HuH-7.5 (cell line): Measurements from ENCODE around the gene KAT6B.
"Not testable (repeated sequence)": the region's sequence is repeated elsewhere in the genome, so short reads cannot be mapped to it uniquely, and the experiment has no call there.

Experiments used
- DNase-seq: peaks from one replicate; pipeline ENCODE4 v3.0.0; 2011; ENCODE audit warnings: low spot score

Gene KAT6B

GRCh38 chr10:74891053-74891452 is 64.7 kb downstream of the KAT6B start:
- DNase-seq: no peak

GRCh38 chr10:74892839-74893238 is 66.4 kb downstream of the KAT6B start:
- no peak for DNase-seq

- DNase-seq: not testable (repeated sequence)
These were observed 66.9 kb downstream of the KAT6B start for GRCh38 chr10:74893329-74893728.

- no peak for DNase-seq
These were observed 70.6 kb downstream of the KAT6B start for GRCh38 chr10:74896788-74897527.

- DNase-seq: no peak
These were observed 72.0 kb downstream of the KAT6B start for GRCh38 chr10:74898201-74898976.

GRCh38 chr10:74900297-74900696 is 73.9 kb downstream of the KAT6B start:
- no peak for DNase-seq

GRCh38 chr10:74901301-74901700 is 74.9 kb downstream of the KAT6B start:
- no peak for DNase-seq

- DNase-seq: no peak
These were observed 75.6 kb downstream of the KAT6B start for GRCh38 chr10:74901867-74902450.

- DNase-seq: no peak
These were observed 77.1 kb downstream of the KAT6B start for GRCh38 chr10:74903491-74903890.

- DNase-seq: no peak
These were observed 80.3 kb downstream of the KAT6B start for GRCh38 chr10:74906611-74907198.

- DNase-seq: no peak
These were observed 83.3 kb downstream of the KAT6B start for GRCh38 chr10:74909670-74910069.

GRCh38 chr10:74910241-74910975 is 84.0 kb downstream of the KAT6B start:
- DNase-seq: no peak

- DNase-seq: no peak
These were observed 84.6 kb downstream of the KAT6B start for GRCh38 chr10:74910976-74911350.

- no peak for DNase-seq
These were observed 85.8 kb downstream of the KAT6B start for GRCh38 chr10:74912182-74912581.

GRCh38 chr10:74912682-74913081 is 86.3 kb downstream of the KAT6B start:
- no peak for DNase-seq

- DNase-seq: no peak
These were observed 87.1 kb downstream of the KAT6B start for GRCh38 chr10:74913377-74913979.

- no peak for DNase-seq
These were observed 89.9 kb downstream of the KAT6B start for GRCh38 chr10:74916283-74916682.

- no peak for DNase-seq
These were observed 91.2 kb downstream of the KAT6B start for GRCh38 chr10:74917481-74918077.

GRCh38 chr10:74919671-74920070 is 93.3 kb downstream of the KAT6B start:
- DNase-seq: no peak

GRCh38 chr10:74921070-74921469 is 94.7 kb downstream of the KAT6B start:
- not testable (repeated sequence) for DNase-seq

- DNase-seq: no peak
These were observed 95.3 kb downstream of the KAT6B start for GRCh38 chr10:74921744-74922143.
